Aorta (tissue), 5 donors: ENCODE data around the gene CPED1. TPM values are rescaled to one million over a fixed set of nuclear protein-coding genes. Genes with fewer than 3 reads are reported as not detected.
"Not testable (repeated sequence)": the region's sequence is repeated elsewhere in the genome, so short reads cannot be mapped to it uniquely, and the experiment has no call there.

Experiments used
- ATAC-seq: fragments of 200-7000 bp; cut with Tn5 transposase; one replicate; pipeline ENCODE4 v1.9.1; 2022; ENCODE audit warnings: moderate library complexity; ENCODE audit not compliant: low FRiP score
- DNase-seq, 2 donors: peaks; one replicate each; pipeline ENCODE4 v3.0.0-alpha.2; 2020
- H3K27ac ChIP-seq, 2 donors: one replicate each; pipeline ENCODE4 v1.5.1; 2013; ENCODE audit warnings: low read length in 2 of 2, mild to moderate bottlenecking in 2 of 2, moderate library complexity in 2 of 2, control low read depth in 1 of 2, inconsistent platforms in 1 of 2, low read depth in 1 of 2
- H3K27me3 ChIP-seq, 2 donors: one replicate each; pipeline ENCODE4 v1.6.1; 2013; ENCODE audit warnings: control low read depth in 1 of 2, low read length in 1 of 2, mild to moderate bottlenecking in 1 of 2, moderate library complexity in 1 of 2; ENCODE audit not compliant: insufficient read depth in 2 of 2, control insufficient read depth in 1 of 2
- H3K36me3 ChIP-seq, 2 donors: one replicate each; pipeline ENCODE4 v1.6.1; 2013; ENCODE audit warnings: control low read depth in 1 of 2, low read length in 1 of 2, mild to moderate bottlenecking in 1 of 2; ENCODE audit not compliant: insufficient read depth in 2 of 2, control insufficient read depth in 1 of 2
- H3K4me1 ChIP-seq, 2 donors: one replicate each; pipeline ENCODE4 v1.6.1; 2013; ENCODE audit warnings: low read length in 2 of 2, control low read depth in 1 of 2, mild to moderate bottlenecking in 1 of 2, moderate library complexity in 1 of 2; ENCODE audit not compliant: insufficient read depth in 2 of 2, control insufficient read depth in 1 of 2
- H3K4me3 ChIP-seq, 2 donors: one replicate each; pipeline ENCODE4 v1.5.1; 2013; ENCODE audit warnings: low read length in 2 of 2, control low read depth in 1 of 2, mild to moderate bottlenecking in 1 of 2
- H3K9me3 ChIP-seq: one replicate; pipeline ENCODE4 v1.6.1; 2013; ENCODE audit warnings: mild to moderate bottlenecking, low read length; ENCODE audit not compliant: control insufficient read depth
- WGBS, 2 donors: extraction: QIAGEN DNeasy Blood & Tissue Kit; methylation state at CpG; one replicate each; pipeline ENCODE4 v1.1.7; 2013; 5-methylcytosine and 5-hydroxymethylcytosine counted together
- intact Hi-C, 2 donors: fragments of 100-400 bp; cut with DNase I; formaldehyde crosslinking; loops; one replicate each; pipeline versions ENCODE4 v1.14.2 to v1.15.0; 2022
- polyA plus RNA-seq, 2 donors: library from polyadenylated mRNA; stranded (reverse); fragments of 200-250 nt; gene quantifications; one replicate each; pipeline ENCODE4 v1.2.3, GENCODE V29; 2013
- total RNA-seq, 2 donors: library from RNA; stranded (reverse); fragmentation: NEBNext Ultra II Directional; extraction: Animal tissue kit (Norgen Biotek cat#: 25700); gene quantifications; one replicate each; pipeline ENCODE4 v1.2.1, GENCODE V29; 2021
- donor health status: healthy with polysubstance abuse.
- donor health status: Bipolar disorder and iron deficiency.
- donor health status: DM: no; HTN: no; CAD: no.
- donor health status: DM: no; HTN: no; CAD: no.
- donor health status: DM: yes; HTN: yes; CAD: no.

The CPED1 gene
- total and polyA plus RNA-seq, 4 donors = 35.3 to 201 (median 79.0) TPM

DNA sequence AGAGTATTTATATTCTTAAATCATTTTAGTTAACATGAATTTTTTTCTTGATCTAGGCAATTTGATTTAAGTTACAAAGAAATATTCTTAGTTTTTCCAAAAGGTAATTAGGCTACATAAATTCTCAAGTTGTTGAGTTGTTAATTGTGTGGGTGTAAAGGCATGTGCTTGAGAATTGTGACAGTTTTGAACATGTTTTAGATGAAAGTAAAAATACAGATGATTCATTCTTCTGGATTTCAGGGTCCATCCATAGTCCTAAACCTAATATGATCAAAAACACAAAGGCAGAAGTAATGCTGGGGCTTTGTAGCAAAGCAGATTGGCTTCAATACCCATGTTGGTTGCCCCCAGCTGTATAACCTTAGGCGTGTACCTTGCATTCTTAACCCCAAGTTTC, 127.9 kb downstream of the CPED1 start:
- H3K27me3 ChIP-seq = no peaks in the 10 kb centered on the region
- intact Hi-C loops = loop anchor here in 1 of 2 donors (10.0 kb wide), 1 partner anchor 322 kb away; no protein-coding TSS in a partner anchor

GRCh38 chr7:121119047-121119446, 130.5 kb downstream of the CPED1 start:
- no peak overlapping the region for H3K4me3 ChIP-seq
- peaks cover 0 to 3% of the 10 kb centered on the region in 2 donors for H3K4me1 ChIP-seq
- ATAC-seq (no peak), DNase-seq (no peak)
- no peaks in the 10 kb centered on the region for H3K9me3 ChIP-seq
- H3K27ac ChIP-seq = no peak overlapping the region
- intact Hi-C loops = loop anchor here in 1 of 2 donors (10.0 kb wide), 1 partner anchor 324 kb away; no protein-coding TSS in a partner anchor
- WGBS, 2 donors = 97 to 100% methylated on average over 9 of the region's 9 CpGs
- no peaks in the 10 kb centered on the region for H3K27me3 ChIP-seq
- peaks cover 0 to 4% of the 10 kb centered on the region in 2 donors for H3K36me3 ChIP-seq

More for the DNA sequence above, 127.9 kb downstream of the CPED1 start:
- no peaks in the 10 kb centered on the region for H3K9me3 ChIP-seq
- no peak for DNase-seq
- no peak overlapping the region for H3K4me3 ChIP-seq
- H3K4me1 ChIP-seq = peaks cover 0 to 3% of the 10 kb centered on the region in 2 donors
- no peak overlapping the region for H3K27ac ChIP-seq
- no peak for ATAC-seq
- WGBS, 2 donors = 93 to 95% methylated on average over 1 of the region's 1 CpG
- H3K36me3 ChIP-seq = peaks cover 0 to 4% of the 10 kb centered on the region in 2 donors

DNA sequence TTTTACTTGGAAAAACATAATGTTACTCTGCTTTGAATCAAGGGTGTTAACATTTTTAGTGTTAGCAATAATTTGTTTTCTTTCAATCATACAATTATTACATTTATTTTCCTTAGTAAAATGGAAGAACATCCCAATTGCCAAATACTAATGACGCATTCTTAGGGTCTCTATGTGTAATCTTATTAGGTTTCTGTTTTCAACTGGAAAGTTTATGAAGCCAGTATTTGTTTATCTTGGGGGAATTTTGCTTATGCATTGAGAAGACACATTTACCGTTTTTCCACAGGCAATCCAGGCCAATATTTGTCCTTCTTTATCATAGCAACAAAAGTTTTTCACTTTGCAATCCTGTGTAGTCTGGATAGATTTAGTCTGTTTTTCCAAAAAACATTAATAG, 134.5 kb downstream of the CPED1 start:
- Histone ChIP-seq H3K4me3 (no peak overlapping the region), H3K36me3 (peaks cover 2 to 4% of the 10 kb centered on the region in 2 donors), H3K27ac (no peak overlapping the region), H3K9me3 (no peaks in the 10 kb centered on the region), H3K4me1 (peaks cover 0 to 3% of the 10 kb centered on the region in 2 donors), H3K27me3 (no peaks in the 10 kb centered on the region)
- DNase-seq (no peak), ATAC-seq (no peak)
- intact Hi-C loops = no loop called here
- WGBS, 2 donors = 40 to 50% methylated on average over 2 of the region's 2 CpGs

DNA sequence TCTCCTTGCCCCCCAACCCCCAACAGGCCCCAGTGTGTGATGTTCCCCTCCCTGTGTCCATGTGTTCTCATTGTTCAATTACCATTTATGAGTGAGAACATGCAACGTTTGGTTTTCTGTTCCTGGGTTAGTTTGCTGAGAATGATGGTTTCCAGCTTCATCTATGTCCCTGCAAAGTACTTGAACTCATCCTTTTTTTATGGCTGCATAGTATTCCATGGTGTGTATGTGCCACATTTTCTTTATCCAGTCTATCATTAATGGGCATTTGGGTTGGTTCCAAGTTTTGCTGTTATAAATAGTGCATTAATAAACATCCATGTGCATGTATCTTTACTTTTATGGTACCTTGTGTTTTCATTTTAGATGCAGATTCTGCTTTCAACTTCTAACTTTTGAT, 136.9 kb downstream of the CPED1 start:
- WGBS, 2 donors = 68 to 78% methylated on average over 1 of the region's 1 CpG
- H3K4me1 ChIP-seq, H3K27ac ChIP-seq, DNase-seq, H3K4me3 ChIP-seq, H3K27me3 ChIP-seq, ATAC-seq, H3K9me3 ChIP-seq, H3K36me3 ChIP-seq, intact Hi-C loops: not testable (repeated sequence)

DNA sequence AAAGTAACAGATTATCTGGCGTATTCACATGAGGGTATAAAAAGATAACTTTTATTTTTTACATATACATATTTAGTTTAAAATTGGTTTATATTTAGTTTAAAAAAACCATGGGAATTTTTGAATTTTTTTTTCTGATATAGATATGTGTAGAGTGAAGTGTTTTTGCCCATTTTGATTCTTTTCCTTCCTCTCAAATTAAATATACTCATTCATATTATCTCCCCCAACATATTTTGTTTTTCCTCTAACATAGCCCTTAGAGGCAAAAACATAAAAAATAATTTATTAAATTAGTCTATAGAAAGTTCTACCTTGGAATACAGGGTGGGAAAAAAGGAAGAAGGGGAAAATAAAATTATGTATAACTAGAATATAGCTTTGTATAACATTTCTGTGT, 137.7 kb downstream of the CPED1 start:
- Histone ChIP-seq H3K4me3 (no peak overlapping the region), H3K27ac (no peak overlapping the region), H3K9me3 (no peaks in the 10 kb centered on the region), H3K27me3 (no peaks in the 10 kb centered on the region), H3K4me1 (peaks cover 0 to 3% of the 10 kb centered on the region in 2 donors), H3K36me3 (peaks cover 0 to 2% of the 10 kb centered on the region in 2 donors)
- WGBS, 2 donors = 97 to 98% methylated on average over 1 of the region's 1 CpG
- no peak for ATAC-seq
- DNase-seq = no peak
- intact Hi-C loops = no loop called here

DNA sequence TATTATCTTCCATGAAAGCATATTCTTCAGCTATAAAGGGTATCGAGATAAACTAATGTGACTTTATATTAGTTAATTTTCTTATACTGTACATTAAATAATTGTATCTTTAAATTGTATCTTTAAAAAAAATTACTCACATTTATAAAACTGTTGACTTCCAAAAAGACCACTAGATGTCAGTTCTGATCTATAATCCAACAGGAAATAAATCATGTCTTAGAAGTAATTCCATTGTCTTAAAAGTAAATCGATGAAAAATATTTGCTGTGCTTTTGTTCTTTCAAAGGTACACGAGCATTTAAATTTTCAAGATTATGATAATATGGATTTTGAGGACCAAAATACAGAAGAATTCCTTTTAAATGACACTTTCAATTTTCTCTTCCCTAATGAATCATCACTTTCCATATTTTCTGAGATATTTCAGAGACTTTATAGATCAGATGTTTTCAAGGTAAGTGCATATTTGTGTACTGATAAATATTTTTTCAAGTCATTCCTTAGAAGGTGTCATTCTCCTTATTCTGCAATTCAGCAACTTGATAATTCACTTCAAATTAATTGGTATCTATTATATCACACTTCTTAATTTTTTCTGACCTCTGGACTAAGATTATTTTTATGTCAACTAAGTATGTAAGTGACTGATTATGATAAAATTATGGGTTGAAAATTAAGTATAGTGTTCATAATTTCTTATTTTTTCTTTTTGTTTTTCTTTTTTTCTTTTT, 138.5 kb downstream of the CPED1 start:
- H3K9me3 ChIP-seq = no peaks in the 10 kb centered on the region
- intact Hi-C loops = no loop called here
- WGBS, 2 donors = 50 to 67% methylated on average over 3 of the region's 3 CpGs
- no peaks in the 10 kb centered on the region for H3K27me3 ChIP-seq
- H3K36me3 ChIP-seq = peaks cover 0 to 2% of the 10 kb centered on the region in 2 donors
- no peak overlapping the region for H3K4me3 ChIP-seq
- ATAC-seq (no peak), DNase-seq (no peak)
- no peak overlapping the region for H3K27ac ChIP-seq
- peaks cover 0 to 3% of the 10 kb centered on the region in 2 donors for H3K4me1 ChIP-seq

DNA sequence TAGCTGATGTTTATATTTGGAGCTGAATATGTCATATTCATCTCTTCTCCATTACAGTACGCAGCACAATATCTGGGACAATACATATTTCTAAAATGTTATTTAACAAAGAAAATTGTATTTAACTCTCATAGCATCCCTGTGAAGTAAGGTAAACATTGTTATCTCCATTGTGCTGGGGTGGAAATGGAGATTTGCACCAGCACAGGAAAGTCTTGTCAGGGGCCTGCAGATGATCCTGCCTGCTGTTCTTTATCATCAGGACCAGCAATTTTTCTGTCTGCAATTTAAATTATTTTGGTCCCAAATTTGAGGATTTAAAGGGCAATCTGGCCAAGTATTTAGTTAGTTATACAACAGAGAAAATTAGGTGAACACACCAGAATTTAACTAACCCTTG, 144.4 kb downstream of the CPED1 start:
- no peak for ATAC-seq
- Histone ChIP-seq H3K27me3 (no peaks in the 10 kb centered on the region), H3K4me3 (no peak overlapping the region), H3K36me3 (peaks cover 2 to 3% of the 10 kb centered on the region in 2 donors), H3K9me3 (no peaks in the 10 kb centered on the region), H3K27ac (no peak overlapping the region), H3K4me1 (no peaks in the 10 kb centered on the region)
- 0% methylated on average over 1 of the region's 1 CpG for WGBS, 2 donors
- DNase-seq = no peak
- intact Hi-C loops = no loop called here

GRCh38 chr7:121133444-121133843, 144.9 kb downstream of the CPED1 start:
- intact Hi-C loops = no loop called here
- H3K36me3 ChIP-seq = peaks cover 2 to 3% of the 10 kb centered on the region in 2 donors
- H3K4me3 ChIP-seq = no peak overlapping the region
- no peaks in the 10 kb centered on the region for H3K4me1 ChIP-seq
- H3K27me3 ChIP-seq = no peaks in the 10 kb centered on the region
- H3K9me3 ChIP-seq = no peaks in the 10 kb centered on the region
- DNase-seq (no peak), ATAC-seq (no peak)
- no peak overlapping the region for H3K27ac ChIP-seq
- WGBS, 2 donors = 89 to 93% methylated on average over 3 of the region's 3 CpGs

GRCh38 chr7:121137580-121137979, 149.1 kb downstream of the CPED1 start:
- Histone ChIP-seq H3K27me3 (no peaks in the 10 kb centered on the region), H3K4me1 (no peaks in the 10 kb centered on the region), H3K4me3 (no peak overlapping the region), H3K9me3 (no peaks in the 10 kb centered on the region), H3K36me3 (peaks cover 2 to 5% of the 10 kb centered on the region in 2 donors), H3K27ac (no peak overlapping the region)
- ATAC-seq (no peak), DNase-seq (no peak)
- intact Hi-C loops = no loop called here
- 95 to 96% methylated on average over 2 of the region's 2 CpGs for WGBS, 2 donors
